AG04450 (cell line): ENCODE data around the gene HCLS1. TPM values are rescaled to one million over a fixed set of nuclear protein-coding genes. Genes with fewer than 3 reads are reported as not detected.

Source experiments
- CTCF ChIA-PET: fragments of 300-600, 350-600 bp; formaldehyde crosslinking; extraction: SDS; loops from one replicate; lab custom pipeline; 2022; ENCODE audit warnings: antibody characterized with exemption, inconsistent platforms; lab: Charles Lee
- POLR2A ChIA-PET: fragments of 350-600 bp; formaldehyde crosslinking; extraction: SDS; loops from one replicate; lab custom pipeline; 2021; ENCODE audit warnings: antibody characterized with exemption, inconsistent platforms; lab: Yijun Ruan, JAX
- DNase-seq: peaks from one replicate; pipeline ENCODE4 v3.0.0-alpha.2; 2011; ENCODE audit warnings: low read depth, low spot score
- H3K27ac ChIP-seq: one replicate; pipeline ENCODE4 v1.5.1; 2012; ENCODE audit warnings: low read depth, low read length, control low read depth
- H3K27me3 ChIP-seq: one replicate; pipeline ENCODE4 v1.6.0; 2012; ENCODE audit warnings: low read length; ENCODE audit not compliant: control insufficient read depth, insufficient read depth
- H3K4me3 ChIP-seq: 2 replicates; pipeline ENCODE4 v1.5.1; 2011; ENCODE audit warnings: mild to moderate bottlenecking, low read depth, low read length, control low read depth
- H3K9me3 ChIP-seq: 2 replicates; pipeline ENCODE4 v1.5.1; 2012; ENCODE audit warnings: low read length; ENCODE audit not compliant: control insufficient read depth, insufficient read depth
- polyA minus RNA-seq: library from RNA; depleted of rRNA, polyadenylated mRNA; stranded (reverse); fragments of >200 nt; gene quantifications from 2 replicates; pipeline ENCODE4 v1.2.3, GENCODE V29; 2011; rRNA and poly(A)+ RNA removed
- polyA plus RNA-seq: library from polyadenylated mRNA; depleted of rRNA; stranded (reverse); fragments of >200 nt; gene quantifications from 2 replicates; pipeline ENCODE4 v1.2.3, GENCODE V29; 2011; rRNA removed
- TF ChIP-seq, protein P1 (sequence below): IDR thresholded peaks from 2 replicates; pipeline ENCODE4 v1.5.1; 2011; ENCODE audit warnings: low read depth, low read length, control low read depth, inconsistent platforms

Gene HCLS1, protein sequence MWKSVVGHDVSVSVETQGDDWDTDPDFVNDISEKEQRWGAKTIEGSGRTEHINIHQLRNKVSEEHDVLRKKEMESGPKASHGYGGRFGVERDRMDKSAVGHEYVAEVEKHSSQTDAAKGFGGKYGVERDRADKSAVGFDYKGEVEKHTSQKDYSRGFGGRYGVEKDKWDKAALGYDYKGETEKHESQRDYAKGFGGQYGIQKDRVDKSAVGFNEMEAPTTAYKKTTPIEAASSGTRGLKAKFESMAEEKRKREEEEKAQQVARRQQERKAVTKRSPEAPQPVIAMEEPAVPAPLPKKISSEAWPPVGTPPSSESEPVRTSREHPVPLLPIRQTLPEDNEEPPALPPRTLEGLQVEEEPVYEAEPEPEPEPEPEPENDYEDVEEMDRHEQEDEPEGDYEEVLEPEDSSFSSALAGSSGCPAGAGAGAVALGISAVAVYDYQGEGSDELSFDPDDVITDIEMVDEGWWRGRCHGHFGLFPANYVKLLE
- polyA plus RNA-seq (0.51 and 0.69 TPM in 2 replicates), polyA minus RNA-seq (0.32 and 1.3 TPM in 2 replicates)

- no peak within 1 kb of the TSS for H3K4me3 ChIP-seq
- no peak for DNase-seq
- CTCF ChIA-PET = interaction anchor here (0.9 kb wide), 1 partner anchor 39 kb away, joined by 3 read pairs; no protein-coding TSS in a partner anchor
- no peaks in the 10 kb centered on the region for H3K27me3 ChIP-seq
- POLR2A ChIA-PET = no interaction called here
- H3K27ac ChIP-seq = no peak within 1 kb of the TSS
- TF ChIP-seq, protein P1, sequence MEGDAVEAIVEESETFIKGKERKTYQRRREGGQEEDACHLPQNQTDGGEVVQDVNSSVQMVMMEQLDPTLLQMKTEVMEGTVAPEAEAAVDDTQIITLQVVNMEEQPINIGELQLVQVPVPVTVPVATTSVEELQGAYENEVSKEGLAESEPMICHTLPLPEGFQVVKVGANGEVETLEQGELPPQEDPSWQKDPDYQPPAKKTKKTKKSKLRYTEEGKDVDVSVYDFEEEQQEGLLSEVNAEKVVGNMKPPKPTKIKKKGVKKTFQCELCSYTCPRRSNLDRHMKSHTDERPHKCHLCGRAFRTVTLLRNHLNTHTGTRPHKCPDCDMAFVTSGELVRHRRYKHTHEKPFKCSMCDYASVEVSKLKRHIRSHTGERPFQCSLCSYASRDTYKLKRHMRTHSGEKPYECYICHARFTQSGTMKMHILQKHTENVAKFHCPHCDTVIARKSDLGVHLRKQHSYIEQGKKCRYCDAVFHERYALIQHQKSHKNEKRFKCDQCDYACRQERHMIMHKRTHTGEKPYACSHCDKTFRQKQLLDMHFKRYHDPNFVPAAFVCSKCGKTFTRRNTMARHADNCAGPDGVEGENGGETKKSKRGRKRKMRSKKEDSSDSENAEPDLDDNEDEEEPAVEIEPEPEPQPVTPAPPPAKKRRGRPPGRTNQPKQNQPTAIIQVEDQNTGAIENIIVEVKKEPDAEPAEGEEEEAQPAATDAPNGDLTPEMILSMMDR = no peak
- no peaks in the 10 kb centered on the region for H3K9me3 ChIP-seq
Measured at GRCh38 chr3:121660356-121661171, at the start of gene HCLS1. TSS of gene HCLS1 (minus strand) at chr3:121660903. CDS start at chr3:121658347, 2,556 bp downstream.

- Histone ChIP-seq H3K9me3 (no peaks in the 10 kb centered on the region), H3K4me3 (no peak overlapping the region), H3K27ac (no peak overlapping the region), H3K27me3 (no peaks in the 10 kb centered on the region)
- TF ChIP-seq, protein P1 = no peak
- POLR2A ChIA-PET = no interaction called here
- CTCF ChIA-PET = no interaction called here
- DNase-seq = no peak
Measured at GRCh38 chr3:121710347-121710746, 49.6 kb upstream of the HCLS1 start.

DNA sequence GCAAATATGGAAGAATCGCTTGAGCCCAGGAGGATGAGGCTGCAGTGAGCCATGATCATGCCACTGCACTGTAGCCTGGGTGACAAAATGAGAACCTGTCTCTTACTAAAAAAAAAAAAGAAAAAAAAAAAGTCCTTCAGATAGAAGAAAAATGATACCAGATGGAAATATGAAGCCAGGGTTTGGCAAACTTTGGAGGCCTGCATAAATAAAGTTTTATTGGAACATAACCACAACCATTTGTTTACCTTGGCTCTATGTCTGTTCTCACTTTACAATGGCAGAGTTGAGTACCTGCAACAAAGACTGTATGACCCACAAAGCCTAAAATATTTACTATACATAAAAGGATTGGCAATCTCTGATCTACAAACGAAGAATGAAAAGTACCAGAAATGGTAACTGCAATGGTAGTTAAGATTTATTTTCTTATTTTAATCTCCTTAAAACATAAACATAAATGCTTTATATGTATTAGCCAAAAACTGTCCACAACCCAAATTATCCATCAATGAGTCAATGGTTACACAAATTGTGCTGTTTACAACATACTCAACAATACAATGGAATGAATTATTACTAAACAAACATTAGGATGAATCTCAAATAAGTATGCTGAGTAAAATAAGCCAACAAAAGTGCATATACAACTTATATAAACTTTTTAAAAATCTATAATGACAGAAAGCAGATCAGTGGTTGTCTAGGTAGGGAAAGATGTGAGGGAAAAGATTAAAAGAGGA, 47.0 kb upstream of the HCLS1 start:
- H3K27me3 ChIP-seq = no peaks in the 10 kb centered on the region
- DNase-seq = no peak
- ChIA-PET POLR2A (no interaction called here), CTCF (interaction anchor here (0.7 kb wide), 1 partner anchor 162 kb away, joined by 7 read pairs; no protein-coding TSS in a partner anchor)
- H3K9me3 ChIP-seq = no peaks in the 10 kb centered on the region
- TF ChIP-seq, protein P1 = no peak
- H3K4me3 ChIP-seq = no peak overlapping the region
- no peak overlapping the region for H3K27ac ChIP-seq

GRCh38 chr3:121705541-121705940, 44.8 kb upstream of the HCLS1 start:
- CTCF ChIA-PET = no interaction called here
- POLR2A ChIA-PET = no interaction called here
- Histone ChIP-seq H3K27me3 (no peaks in the 10 kb centered on the region), H3K27ac (no peak overlapping the region), H3K9me3 (no peaks in the 10 kb centered on the region), H3K4me3 (no peak overlapping the region)
- TF ChIP-seq, protein P1 = no peak
- no peak for DNase-seq
